ENCODE data around the gene HIVEP3.
A peak's percentile ranks its signal among the peaks of the same experiment; 100 is the strongest.

HIVEP3 gene

DNA sequence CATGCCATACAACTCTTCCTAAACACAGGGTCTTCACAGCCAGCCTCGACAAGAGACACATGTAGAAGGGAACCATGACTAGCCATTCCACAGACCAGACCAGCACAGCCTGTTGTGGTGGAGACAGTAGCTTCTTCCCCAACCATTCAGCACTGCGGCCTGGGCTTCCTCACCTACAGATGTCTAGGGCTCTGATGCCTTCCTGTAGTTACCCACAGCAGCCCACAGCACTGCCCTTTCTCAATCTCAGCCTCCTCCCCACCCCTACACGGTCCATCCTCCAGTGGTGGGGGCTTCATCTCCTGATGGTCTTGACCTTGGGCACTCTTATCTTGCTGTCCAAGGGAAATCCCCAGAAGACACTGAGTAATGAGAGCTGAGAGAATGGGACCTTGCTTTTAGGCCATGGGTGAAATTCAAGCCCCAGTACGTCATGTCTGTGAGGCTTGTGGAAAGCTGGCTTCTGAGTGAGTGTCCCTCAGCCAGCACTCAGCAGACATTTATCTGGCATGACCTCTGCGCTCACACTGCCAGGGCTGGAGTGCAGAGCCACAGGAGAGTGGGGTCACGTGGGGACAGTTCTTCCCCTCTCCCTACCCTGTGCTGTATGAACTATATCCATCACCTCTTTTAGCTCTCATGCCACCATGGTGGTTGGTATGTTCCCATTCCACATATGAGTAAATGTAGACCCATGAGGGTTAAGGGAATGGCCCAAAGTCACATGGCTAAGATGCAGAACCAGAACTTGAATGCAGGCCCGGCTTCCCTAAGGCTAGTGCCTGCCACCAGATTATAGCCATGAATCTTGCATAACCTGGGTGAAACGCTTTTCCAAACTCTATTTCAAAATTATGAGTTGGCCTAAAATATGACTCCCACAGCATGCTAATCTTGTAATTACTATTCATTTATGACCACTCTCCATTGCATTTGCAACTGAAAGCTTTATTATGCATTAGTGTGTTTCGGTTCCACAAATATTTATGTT, 104.7 kb downstream of the HIVEP3 start:
- no peaks in the 10 kb centered on the region for H3K27me3 ChIP-seq (ENCODE audit: insufficient read depth, low read length, poor library complexity)
- DNase-seq: no peak
- H2AFZ ChIP-seq (ENCODE audit: low read depth, low read length): no peak overlapping the region
- peak overlapping the region; percentile 24 for H3K27ac ChIP-seq (ENCODE audit: low read length)
- no peak for ATAC-seq (ENCODE audit: insufficient read depth, low read depth)
- no peaks in the 10 kb centered on the region for H3K9me3 ChIP-seq (ENCODE audit: insufficient read depth, low read length, severe bottlenecking)
- TF ChIP-seq, protein P1, sequence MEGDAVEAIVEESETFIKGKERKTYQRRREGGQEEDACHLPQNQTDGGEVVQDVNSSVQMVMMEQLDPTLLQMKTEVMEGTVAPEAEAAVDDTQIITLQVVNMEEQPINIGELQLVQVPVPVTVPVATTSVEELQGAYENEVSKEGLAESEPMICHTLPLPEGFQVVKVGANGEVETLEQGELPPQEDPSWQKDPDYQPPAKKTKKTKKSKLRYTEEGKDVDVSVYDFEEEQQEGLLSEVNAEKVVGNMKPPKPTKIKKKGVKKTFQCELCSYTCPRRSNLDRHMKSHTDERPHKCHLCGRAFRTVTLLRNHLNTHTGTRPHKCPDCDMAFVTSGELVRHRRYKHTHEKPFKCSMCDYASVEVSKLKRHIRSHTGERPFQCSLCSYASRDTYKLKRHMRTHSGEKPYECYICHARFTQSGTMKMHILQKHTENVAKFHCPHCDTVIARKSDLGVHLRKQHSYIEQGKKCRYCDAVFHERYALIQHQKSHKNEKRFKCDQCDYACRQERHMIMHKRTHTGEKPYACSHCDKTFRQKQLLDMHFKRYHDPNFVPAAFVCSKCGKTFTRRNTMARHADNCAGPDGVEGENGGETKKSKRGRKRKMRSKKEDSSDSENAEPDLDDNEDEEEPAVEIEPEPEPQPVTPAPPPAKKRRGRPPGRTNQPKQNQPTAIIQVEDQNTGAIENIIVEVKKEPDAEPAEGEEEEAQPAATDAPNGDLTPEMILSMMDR (IDR thresholded peaks at IDR 0.05; ENCODE audit: borderline replicate concordance, extremely low read depth, low read length, poor library complexity, severe bottlenecking): no peak
- TF ChIP-seq EZH2 (IDR thresholded peaks at IDR 0.05; ENCODE audit: borderline replicate concordance, low read depth, low read length, severe bottlenecking): no peak
- no peak overlapping the region for H3K4me3 ChIP-seq (ENCODE audit: low read depth in 1 of 2, low read length in 2 of 2)
- peaks cover 23% of the 10 kb centered on the region for H3K36me3 ChIP-seq (ENCODE audit: insufficient read depth, low read length)
- no peak overlapping the region for H3K9ac ChIP-seq (ENCODE audit: low read depth, low read length)
- peaks cover 55% of the 10 kb centered on the region for H3K4me1 ChIP-seq (ENCODE audit: insufficient read depth, low read length)
- H3K79me2 ChIP-seq (ENCODE audit: insufficient read depth, low read length): peaks cover 100% of the 10 kb centered on the region
- no peak overlapping the region for H3K4me2 ChIP-seq (ENCODE audit: insufficient read depth, low read length)
- H4K20me1 ChIP-seq (ENCODE audit: insufficient read depth, low read length): peaks cover 87% of the 10 kb centered on the region

DNA sequence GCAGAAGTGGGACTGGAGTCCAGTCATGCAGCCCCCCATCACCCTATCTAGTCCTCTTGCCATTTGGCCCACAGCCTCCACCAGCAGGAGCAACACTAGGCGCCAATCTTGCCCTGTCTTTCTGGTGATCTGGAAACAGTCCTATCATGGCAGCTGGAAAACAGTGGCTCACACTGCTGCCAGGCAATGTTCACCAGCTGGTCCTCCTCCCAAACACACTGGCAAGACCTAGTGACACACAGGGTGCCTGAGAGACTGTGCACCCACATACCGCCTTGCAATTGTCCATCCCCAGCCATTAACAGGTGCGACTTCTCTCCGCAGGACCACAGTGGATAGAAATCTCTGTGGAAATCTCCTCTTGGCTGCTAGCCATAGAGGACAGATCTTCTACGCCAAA, 105.5 kb downstream of the HIVEP3 start:
- Histone ChIP-seq H3K4me1 (ENCODE audit: insufficient read depth, low read length) (peaks cover 58% of the 10 kb centered on the region), H3K79me2 (ENCODE audit: insufficient read depth, low read length) (peaks cover 100% of the 10 kb centered on the region), H2AFZ (ENCODE audit: low read depth, low read length) (no peak overlapping the region), H3K36me3 (ENCODE audit: insufficient read depth, low read length) (peaks cover 30% of the 10 kb centered on the region), H3K9ac (ENCODE audit: low read depth, low read length) (no peak overlapping the region), H3K9me3 (ENCODE audit: insufficient read depth, low read length, severe bottlenecking) (no peaks in the 10 kb centered on the region), H3K27me3 (ENCODE audit: insufficient read depth, low read length, poor library complexity) (no peaks in the 10 kb centered on the region), H3K4me2 (ENCODE audit: insufficient read depth, low read length) (no peak overlapping the region), H4K20me1 (ENCODE audit: insufficient read depth, low read length) (peaks cover 87% of the 10 kb centered on the region), H3K4me3 (ENCODE audit: low read depth in 1 of 2, low read length in 2 of 2) (no peak overlapping the region), H3K27ac (ENCODE audit: low read length) (peak overlapping the region; percentile 24)
- no peak for ATAC-seq (ENCODE audit: insufficient read depth, low read depth)
- no peak for TF ChIP-seq EZH2 (IDR thresholded peaks at IDR 0.05; ENCODE audit: borderline replicate concordance, low read depth, low read length, severe bottlenecking)
- TF ChIP-seq, protein P1 (IDR thresholded peaks at IDR 0.05; ENCODE audit: borderline replicate concordance, extremely low read depth, low read length, poor library complexity, severe bottlenecking): no peak
- DNase-seq: no peak

DNA sequence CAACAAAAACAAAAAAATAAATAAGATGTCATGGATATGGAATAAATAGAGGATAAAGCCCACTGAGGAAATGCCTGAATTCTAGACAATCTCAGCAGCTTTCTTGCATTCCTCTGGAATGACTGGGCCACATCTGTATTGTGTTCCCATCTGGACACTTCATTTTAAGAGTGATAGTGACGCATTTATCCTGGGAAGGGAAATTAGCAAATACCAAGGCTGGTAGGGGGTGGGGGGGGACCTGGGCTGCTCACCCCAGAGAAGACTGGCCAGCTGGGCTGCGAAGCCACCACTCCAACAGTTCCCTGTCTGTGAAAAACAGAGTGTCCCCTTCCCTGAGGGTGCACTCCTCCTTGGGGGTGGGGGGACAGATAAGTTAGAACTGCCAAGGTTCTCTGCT, 106.3 kb downstream of the HIVEP3 start:
- ATAC-seq (ENCODE audit: insufficient read depth, low read depth) (no peak), DNase-seq (no peak)
- peaks cover 28% of the 10 kb centered on the region for H3K36me3 ChIP-seq (ENCODE audit: insufficient read depth, low read length)
- H3K4me2 ChIP-seq (ENCODE audit: insufficient read depth, low read length): 0 out of 2 replicates have a peak overlapping the region, but pooled peaks have one; percentile 1
- H4K20me1 ChIP-seq (ENCODE audit: insufficient read depth, low read length): peaks cover 87% of the 10 kb centered on the region
- no peak overlapping the region for H2AFZ ChIP-seq (ENCODE audit: low read depth, low read length)
- peaks cover 66% of the 10 kb centered on the region for H3K4me1 ChIP-seq (ENCODE audit: insufficient read depth, low read length)
- no peak overlapping the region for H3K9ac ChIP-seq (ENCODE audit: low read depth, low read length)
- TF ChIP-seq, protein P1 (IDR thresholded peaks at IDR 0.05; ENCODE audit: borderline replicate concordance, extremely low read depth, low read length, poor library complexity, severe bottlenecking): no peak
- TF ChIP-seq EZH2 (IDR thresholded peaks at IDR 0.05; ENCODE audit: borderline replicate concordance, low read depth, low read length, severe bottlenecking): no peak
- no peaks in the 10 kb centered on the region for H3K9me3 ChIP-seq (ENCODE audit: insufficient read depth, low read length, severe bottlenecking)
- H3K4me3 ChIP-seq (ENCODE audit: low read depth in 1 of 2, low read length in 2 of 2): no peak overlapping the region
- peak overlapping the region; percentile 65 for H3K27ac ChIP-seq (ENCODE audit: low read length)
- no peaks in the 10 kb centered on the region for H3K27me3 ChIP-seq (ENCODE audit: insufficient read depth, low read length, poor library complexity)
- peaks cover 100% of the 10 kb centered on the region for H3K79me2 ChIP-seq (ENCODE audit: insufficient read depth, low read length)

All from DND-41 (cell line).